Measurements from ENCODE around the gene ZBTB20.

- TF ChIP-seq, protein P1, sequence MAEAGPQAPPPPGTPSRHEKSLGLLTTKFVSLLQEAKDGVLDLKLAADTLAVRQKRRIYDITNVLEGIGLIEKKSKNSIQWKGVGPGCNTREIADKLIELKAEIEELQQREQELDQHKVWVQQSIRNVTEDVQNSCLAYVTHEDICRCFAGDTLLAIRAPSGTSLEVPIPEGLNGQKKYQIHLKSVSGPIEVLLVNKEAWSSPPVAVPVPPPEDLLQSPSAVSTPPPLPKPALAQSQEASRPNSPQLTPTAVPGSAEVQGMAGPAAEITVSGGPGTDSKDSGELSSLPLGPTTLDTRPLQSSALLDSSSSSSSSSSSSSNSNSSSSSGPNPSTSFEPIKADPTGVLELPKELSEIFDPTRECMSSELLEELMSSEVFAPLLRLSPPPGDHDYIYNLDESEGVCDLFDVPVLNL (IDR thresholded peaks at IDR 0.05; ENCODE audit: low read depth, low read length), result no peak
- TF ChIP-seq ELK1 (IDR thresholded peaks at IDR 0.05; ENCODE audit: low read depth, low read length) (no peak), CTCF (IDR thresholded peaks at IDR 0.05 in 2 of 3, conservative IDR thresholded peaks at IDR 0.05 in 1 of 3; ENCODE audit: control insufficient read depth in 2 of 3, extremely low read depth in 1 of 3, insufficient read depth in 1 of 3, low read depth in 3 of 3, low read length in 3 of 3) (no peak), ATF2 (IDR thresholded peaks at IDR 0.05; ENCODE audit: low read length) (no peak), TCF7 (IDR thresholded peaks at IDR 0.05; ENCODE audit: borderline replicate concordance) (no peak), RAD51 (IDR thresholded peaks at IDR 0.05) (no peak), BHLHE40 (IDR thresholded peaks at IDR 0.05; ENCODE audit: borderline replicate concordance in 1 of 2, low read depth in 2 of 2, low read length in 1 of 2) (no peak)
- TF ChIP-seq, protein P2, sequence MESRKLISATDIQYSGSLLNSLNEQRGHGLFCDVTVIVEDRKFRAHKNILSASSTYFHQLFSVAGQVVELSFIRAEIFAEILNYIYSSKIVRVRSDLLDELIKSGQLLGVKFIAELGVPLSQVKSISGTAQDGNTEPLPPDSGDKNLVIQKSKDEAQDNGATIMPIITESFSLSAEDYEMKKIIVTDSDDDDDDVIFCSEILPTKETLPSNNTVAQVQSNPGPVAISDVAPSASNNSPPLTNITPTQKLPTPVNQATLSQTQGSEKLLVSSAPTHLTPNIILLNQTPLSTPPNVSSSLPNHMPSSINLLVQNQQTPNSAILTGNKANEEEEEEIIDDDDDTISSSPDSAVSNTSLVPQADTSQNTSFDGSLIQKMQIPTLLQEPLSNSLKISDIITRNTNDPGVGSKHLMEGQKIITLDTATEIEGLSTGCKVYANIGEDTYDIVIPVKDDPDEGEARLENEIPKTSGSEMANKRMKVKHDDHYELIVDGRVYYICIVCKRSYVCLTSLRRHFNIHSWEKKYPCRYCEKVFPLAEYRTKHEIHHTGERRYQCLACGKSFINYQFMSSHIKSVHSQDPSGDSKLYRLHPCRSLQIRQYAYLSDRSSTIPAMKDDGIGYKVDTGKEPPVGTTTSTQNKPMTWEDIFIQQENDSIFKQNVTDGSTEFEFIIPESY (IDR thresholded peaks at IDR 0.05), result no peak
- TF ChIP-seq, protein P3, sequence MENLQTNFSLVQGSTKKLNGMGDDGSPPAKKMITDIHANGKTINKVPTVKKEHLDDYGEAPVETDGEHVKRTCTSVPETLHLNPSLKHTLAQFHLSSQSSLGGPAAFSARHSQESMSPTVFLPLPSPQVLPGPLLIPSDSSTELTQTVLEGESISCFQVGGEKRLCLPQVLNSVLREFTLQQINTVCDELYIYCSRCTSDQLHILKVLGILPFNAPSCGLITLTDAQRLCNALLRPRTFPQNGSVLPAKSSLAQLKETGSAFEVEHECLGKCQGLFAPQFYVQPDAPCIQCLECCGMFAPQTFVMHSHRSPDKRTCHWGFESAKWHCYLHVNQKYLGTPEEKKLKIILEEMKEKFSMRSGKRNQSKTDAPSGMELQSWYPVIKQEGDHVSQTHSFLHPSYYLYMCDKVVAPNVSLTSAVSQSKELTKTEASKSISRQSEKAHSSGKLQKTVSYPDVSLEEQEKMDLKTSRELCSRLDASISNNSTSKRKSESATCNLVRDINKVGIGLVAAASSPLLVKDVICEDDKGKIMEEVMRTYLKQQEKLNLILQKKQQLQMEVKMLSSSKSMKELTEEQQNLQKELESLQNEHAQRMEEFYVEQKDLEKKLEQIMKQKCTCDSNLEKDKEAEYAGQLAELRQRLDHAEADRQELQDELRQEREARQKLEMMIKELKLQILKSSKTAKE (IDR thresholded peaks at IDR 0.05; ENCODE audit: low read depth, poor library complexity, severe bottlenecking), result no peak
- TF ChIP-seq, protein P4, sequence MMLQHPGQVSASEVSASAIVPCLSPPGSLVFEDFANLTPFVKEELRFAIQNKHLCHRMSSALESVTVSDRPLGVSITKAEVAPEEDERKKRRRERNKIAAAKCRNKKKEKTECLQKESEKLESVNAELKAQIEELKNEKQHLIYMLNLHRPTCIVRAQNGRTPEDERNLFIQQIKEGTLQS (IDR thresholded peaks at IDR 0.05; ENCODE audit: borderline replicate concordance, extremely low read depth, low read depth, low read length), result no peak
Measured at GRCh38 chr3:114284644-114285043, 862.4 kb downstream of the ZBTB20 start.
